HG02759 (cell line): Measurements from ENCODE around the gene MAP4K2.

ENCODE experiments used
- ATAC-seq: cut with Tn5 transposase; IDR thresholded peaks from one replicate; pipeline ENCODE4 v1.9.1; 2021; ENCODE audit warnings: mild to moderate bottlenecking, moderate library complexity; ENCODE audit not compliant: unreplicated experiment

Gene MAP4K2

DNA sequence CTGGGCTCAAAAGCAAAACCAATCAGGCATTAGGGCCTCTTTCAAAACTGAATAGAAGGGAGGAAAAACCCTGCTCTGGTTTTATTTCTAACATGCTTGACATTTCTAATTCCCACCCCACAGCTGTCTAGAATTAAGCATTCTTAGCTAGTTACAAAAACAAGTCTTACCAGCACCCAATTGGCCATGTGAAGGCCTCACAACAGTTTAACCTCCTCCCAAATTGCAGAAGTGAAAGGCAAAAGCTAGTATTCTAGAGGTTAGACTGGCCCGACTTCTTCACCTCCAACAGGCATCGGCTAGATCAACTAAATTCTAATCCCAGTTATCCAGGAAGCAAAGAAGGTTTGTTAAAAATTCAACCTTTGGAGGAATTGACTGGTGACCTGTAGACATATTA, 31.2 kb downstream of the MAP4K2 start:
- ATAC-seq, result no peak

DNA sequence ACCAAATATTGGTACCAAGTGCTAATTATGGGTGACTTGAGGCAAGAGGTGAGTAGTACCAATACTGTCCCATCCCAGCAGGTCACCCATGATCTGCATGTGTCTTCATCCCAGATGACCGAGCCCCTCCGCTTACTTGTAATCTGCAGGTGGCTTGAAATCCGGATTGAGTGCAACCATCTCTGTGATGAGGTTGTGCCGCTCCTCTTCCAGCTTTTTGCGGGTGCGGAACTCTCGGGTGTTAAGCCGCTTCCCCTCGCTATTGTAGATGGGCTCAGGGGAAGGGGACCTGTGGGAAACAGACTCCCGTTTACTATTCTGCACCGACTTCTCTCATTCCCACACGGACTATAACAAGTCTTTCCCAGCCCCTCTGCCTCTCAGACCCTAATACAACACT, 32.9 kb downstream of the MAP4K2 start:
- no peak for ATAC-seq

- no peak for ATAC-seq
Observed at GRCh38 chr11:64769283-64769682, 33.7 kb downstream of the MAP4K2 start.

DNA sequence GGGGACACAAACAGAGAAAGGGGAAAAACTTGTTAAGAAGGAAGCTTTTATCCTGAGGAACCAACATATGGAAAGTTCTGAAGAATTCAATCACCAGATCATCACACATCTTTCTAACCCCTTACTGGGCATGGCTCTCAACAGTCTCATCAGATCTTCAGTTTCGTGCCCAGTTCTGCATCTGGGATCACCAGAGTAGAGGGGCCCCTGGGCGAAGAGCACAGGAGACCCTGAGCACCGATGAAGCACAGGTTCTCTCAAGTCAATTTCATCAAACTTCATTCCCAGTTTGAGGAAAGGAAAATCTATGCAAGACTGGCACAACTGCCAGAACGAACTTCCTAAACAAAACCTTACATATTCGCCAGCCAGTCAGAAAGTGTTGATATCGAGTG, 34.7 kb downstream of the MAP4K2 start:
- no peak for ATAC-seq

- ATAC-seq, result no peak
Observed at GRCh38 chr11:64767344-64768299, 35.4 kb downstream of the MAP4K2 start.

DNA sequence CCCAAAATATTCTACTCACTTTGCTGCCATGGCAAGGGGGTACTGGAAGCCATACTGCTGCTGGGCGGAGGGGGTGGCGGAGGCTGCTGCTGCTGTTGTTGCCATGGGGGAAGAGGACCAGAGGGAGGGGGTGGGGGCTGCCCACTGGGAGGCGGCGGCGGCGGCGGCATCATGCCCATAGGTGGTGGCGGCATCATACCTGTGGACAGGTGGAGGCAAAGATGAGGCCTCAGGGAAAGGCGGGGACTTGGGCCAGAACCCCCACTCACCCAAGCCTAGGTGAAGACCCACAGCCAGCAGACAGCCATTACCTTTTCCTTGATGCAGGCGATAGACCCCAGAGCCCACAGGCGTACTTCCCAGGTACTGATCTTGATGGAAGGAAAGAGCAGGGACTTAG, 36.1 kb downstream of the MAP4K2 start:
- ATAC-seq, result no peak

DNA sequence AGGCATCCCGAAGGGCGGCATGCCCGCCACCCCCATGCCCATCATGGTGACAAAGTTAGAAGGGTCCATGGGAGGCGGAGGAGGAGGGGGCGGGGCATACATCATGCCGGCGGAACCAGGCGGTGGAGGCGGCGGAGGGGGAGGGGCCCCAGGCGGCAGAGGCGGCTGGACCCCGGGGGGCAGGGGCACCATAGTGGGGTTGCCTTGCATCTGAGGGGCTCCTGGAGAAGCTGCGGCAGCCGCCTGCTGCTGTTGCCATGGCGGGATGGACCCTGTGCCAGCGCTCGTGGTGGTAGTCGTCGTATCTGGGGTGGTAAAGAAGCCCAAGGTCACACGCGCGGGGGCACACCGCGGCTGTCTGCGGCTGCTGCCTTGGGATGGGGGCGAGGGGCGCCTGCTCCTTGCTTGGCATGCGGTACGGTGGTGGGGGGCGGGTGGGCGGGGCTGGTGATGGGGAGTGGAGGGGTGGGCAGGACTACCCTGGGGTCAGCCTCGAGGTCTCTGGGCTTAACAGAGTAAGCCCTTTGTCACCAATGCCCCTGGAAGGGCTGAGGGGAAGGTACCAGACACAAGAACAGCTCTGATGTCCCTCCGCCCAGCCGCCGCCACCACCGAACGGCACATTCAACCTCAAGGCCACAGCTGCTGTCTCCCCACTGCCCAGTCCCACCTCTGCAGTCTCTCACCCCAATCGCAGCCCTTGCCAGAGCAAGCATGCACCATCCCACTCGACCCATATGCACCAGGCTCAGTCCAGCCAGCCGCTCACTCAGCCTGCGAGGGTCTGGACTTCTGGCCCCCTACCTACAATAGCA, 37.0 kb downstream of the MAP4K2 start:
- no peak for ATAC-seq

DNA sequence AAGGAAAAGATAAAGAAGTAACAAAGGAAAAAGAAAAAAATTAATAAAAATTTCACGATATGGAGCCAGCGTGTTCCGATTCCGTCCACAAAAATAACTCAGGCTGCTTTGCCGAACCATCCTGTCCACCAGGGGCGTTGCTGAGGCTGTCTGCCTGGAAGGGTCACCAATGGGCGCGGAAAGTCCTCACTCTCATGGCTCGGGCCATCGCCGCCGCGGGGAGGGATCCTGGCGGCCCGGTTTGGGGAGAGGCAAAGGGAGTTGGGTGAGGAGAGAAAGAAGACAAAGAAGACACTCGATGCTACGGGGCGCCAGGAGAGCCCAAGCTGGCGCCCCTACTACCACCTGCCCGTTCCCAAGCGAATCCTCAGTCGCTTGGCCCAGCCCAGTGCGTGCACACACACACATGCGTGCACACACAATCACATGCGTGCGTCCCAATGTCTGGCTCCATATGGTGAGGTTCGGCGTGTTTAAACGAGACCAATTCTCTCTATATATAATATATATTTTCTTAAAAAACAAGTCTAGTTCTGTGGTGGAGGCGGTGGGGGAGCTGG, 37.6 kb downstream of the MAP4K2 start:
- ATAC-seq, result no peak

GRCh38 chr11:64764753-64765152, 38.3 kb downstream of the MAP4K2 start:
- ATAC-seq, result no peak

DNA sequence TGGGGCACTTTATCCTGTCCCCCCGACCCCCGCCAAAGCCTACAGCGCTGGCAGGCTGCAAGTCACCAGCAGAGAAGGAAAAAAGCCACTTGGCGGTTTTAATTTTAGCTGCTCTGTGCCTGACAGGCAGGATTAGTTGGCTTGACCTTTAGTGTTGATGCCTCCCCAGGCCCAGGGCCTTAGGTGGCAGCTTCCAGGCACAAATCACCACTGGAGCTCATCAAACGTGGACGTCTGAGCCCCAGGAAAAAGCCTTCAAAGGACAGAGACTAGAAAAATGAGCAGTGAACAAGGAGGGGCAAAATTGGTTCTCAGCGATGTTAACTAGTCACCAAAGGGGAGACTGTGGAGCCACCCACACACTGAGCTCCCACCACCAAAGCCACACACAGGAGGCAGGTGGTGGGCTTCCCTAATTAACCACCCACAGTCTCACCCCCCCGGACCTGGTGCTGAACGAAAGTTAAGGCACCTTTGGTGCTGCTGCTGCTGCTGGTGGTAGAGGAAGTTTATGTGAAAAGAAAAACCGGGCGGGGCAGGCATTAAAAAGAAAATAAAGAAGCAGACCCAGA, 38.9 kb downstream of the MAP4K2 start:
- ATAC-seq, result no peak

DNA sequence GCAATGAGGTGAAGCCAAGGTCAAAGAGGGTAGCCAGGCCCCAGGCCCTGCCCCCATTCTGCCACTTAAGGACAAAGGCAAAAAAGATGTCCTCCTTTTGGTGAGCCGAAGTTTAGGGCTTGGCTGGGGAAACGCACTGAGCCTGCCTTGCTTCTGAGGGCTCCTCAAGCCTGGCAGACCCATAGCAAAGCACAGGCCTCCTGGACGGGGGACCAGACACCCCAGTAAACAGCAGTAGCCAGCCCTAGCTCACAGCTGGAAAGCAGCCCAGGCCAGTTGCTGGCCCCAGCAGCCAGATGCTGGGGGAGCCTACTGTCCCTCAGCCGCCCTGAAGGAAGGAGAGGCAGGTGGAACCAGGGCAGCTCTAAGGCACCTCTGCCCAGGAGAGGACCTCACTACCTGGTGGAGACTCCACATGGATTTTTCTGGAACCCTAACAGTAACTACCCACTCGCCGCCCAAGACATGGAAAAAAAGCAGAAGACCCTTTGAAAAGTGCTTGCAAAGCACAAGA, 39.4 kb downstream of the MAP4K2 start:
- ATAC-seq, result no peak

- ATAC-seq, result no peak
Observed at GRCh38 chr11:64762674-64763525, 40.1 kb downstream of the MAP4K2 start.

DNA sequence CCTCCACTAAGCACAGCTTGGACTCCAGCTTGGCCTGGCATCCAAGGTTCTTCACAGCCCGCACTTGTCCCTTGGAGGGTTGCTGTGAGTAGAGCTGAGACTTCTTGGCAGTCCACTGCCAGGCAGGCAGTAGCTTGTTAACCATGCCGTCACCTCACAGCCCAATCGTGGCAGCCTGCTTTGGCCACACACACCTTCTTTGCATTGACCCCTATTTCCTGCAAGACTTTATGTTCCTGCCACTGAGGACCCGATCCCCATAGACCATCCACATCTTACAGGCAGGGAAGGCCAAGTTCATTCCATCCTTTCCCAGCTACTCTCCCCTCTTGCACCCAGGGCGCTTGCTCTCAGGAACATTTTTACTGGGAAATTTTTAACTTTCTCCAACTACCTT, 40.7 kb downstream of the MAP4K2 start:
- no peak for ATAC-seq

DNA sequence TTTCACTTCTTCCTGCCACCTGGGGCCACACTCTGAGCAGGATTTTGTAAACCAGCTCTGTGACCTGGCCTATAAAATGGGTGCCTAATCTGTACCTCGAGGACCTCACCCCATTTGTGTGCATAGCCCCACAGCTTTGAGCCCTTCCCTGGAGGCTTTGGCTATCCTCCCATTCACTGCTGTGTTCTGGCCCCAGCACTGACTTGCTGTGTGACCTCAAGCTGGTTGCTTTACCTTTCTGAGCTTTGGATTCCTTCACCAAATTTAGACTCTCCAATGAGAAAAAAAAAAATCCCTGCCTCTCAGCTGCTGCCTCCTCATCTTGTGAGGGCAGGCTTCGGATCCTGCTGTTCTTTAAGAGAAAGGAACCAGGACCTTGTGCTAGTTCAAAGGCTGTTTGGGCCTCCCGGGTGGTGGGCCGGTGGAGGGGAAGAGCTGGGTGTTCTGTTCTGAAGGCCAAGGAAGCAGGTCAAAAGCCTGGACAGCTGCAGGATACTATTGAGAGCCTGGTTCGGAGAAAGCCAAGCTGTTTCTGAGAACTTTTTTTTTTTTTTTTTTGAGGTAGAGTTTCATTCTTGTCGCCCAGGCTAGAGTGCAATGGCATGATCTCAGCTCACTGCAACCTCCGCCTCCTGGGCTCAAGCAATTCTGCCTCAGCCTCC, 42.1 kb downstream of the MAP4K2 start:
- no peak for ATAC-seq

- no peak for ATAC-seq
Observed at GRCh38 chr11:64759722-64760719, 43.0 kb downstream of the MAP4K2 start, which contains the start of gene PYGM. PYGM (minus strand) TSS chr11:64759974; CDS start chr11:64759898, 76 bp downstream.

DNA sequence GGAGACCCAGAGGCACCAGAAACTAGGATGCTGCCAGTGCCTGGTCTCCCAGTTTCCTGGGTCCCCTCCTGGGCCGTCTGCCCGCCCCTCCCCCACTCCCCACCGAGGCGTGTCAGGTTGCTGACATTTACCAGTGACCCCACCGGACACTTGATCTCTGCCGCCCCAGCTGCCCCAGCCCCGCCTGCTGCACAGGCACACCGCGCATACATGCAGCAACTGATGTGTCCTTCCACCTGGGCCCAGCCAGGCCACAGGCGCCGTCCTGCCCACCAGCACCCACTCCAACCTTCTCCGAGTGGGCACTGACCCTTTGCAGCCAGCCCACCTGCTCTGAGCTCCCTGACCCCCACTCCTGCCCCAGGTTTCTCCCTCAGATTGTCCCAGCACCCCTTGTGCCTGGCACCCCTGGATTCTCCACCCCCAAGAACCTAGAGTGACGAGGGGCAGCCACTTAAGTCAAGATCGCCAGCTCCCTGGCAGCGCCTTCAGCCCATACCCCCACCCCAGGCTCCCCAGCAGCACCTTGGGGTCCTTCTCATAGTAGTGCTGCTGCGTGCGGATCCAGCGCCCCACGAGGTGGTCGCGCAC, 43.8 kb downstream of the MAP4K2 start:
- ATAC-seq, result no peak

DNA sequence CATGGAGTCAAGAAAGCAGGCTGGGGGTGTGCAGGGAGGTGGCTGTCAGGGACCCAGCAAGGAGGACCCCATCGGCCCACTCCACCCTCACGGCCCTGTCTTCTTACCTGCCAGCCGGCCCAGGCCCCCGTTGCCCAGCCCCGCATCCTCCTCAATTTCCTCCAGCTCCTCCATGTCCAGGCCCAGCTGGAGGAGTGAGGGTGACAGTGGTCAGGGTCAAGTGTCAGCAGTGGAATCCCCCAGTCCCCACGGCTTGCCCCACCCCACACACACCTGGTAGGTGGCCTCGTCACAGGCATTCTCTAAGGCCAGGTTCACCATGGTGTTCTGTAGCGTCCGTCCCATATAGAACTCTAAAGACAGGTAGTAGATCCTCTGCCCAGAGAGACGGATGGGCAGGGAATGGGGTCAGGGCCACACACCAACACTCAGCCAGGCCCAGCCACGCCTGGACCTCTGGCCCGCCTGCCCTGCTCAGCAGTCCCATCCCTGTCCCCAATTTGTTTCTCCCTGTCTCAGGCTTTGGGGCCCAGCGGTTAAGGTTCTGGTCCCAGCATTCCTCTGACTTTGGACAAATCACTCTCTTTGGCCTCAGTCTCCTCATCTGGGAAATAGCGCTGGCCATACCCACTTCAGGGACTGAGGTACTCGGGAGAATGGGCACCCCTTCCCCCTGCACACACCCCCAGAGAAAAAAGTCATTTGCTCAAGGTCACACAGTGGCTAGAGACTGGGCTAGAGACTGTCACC, 44.5 kb downstream of the MAP4K2 start:
- ATAC-seq, result no peak
